CD14-positive monocyte (primary cell): ENCODE data around the gene NAGPA. TPM values are rescaled to one million over a fixed set of nuclear protein-coding genes. Genes with fewer than 3 reads are reported as not detected.

Source experiments
- DNase-seq, 3 donors: peaks; one replicate each; pipeline ENCODE4 v3.0.0-alpha.2; 2011 to 2022
- H2AFZ ChIP-seq: 2 replicates; pipeline ENCODE4 v1.6.0; 2012; ENCODE audit warnings: mild to moderate bottlenecking, low read depth, low read length, inconsistent platforms; ENCODE audit not compliant: insufficient read depth, poor library complexity, severe bottlenecking
- H3K27ac ChIP-seq, 2 donors: 1 replicate in 1 of 2; 2 replicates in 1 of 2; pipeline ENCODE4 v1.5.1; 2012 to 2013; ENCODE audit warnings: low read length in 2 of 2, control low read depth in 1 of 2, inconsistent platforms in 1 of 2, low read depth in 1 of 2, mild to moderate bottlenecking in 1 of 2
- H3K27me3 ChIP-seq, 2 donors: one replicate each; pipeline versions ENCODE4 v1.6.0 to v1.6.1; 2011 to 2013; ENCODE audit warnings: low read length in 2 of 2; ENCODE audit not compliant: control insufficient read depth in 2 of 2, insufficient read depth in 2 of 2
- H3K36me3 ChIP-seq, 2 donors: replicated peaks in 1 of 2; 1 replicate in 1 of 2; 2 replicates in 1 of 2; pipeline versions ENCODE4 v1.5.1 to v1.6.1; 2012 to 2013; ENCODE audit warnings: low read length in 2 of 2, control low read depth in 1 of 2, inconsistent platforms in 1 of 2, mild to moderate bottlenecking in 1 of 2; ENCODE audit not compliant: insufficient read depth in 2 of 2, control insufficient read depth in 1 of 2
- H3K4me1 ChIP-seq, 2 donors: 1 replicate in 1 of 2; 2 replicates in 1 of 2; pipeline versions ENCODE4 v1.5.1 to v1.6.1; 2012 to 2013; ENCODE audit warnings: low read length in 2 of 2, control low read depth in 1 of 2, inconsistent platforms in 1 of 2, mild to moderate bottlenecking in 1 of 2, moderate library complexity in 1 of 2; ENCODE audit not compliant: insufficient read depth in 2 of 2, control insufficient read depth in 1 of 2
- H3K4me2 ChIP-seq: replicated peaks from 2 replicates; pipeline ENCODE3; 2012; ENCODE audit warnings: low read length, moderate library complexity, mild to moderate bottlenecking; ENCODE audit not compliant: poor library complexity, severe bottlenecking; ENCODE audit errors: extremely low read depth
- H3K4me3 ChIP-seq, 3 experiments: fragments of 200-600 bp in 1 of 3; sonication (generic) in 1 of 3; replicated peaks in 1 of 3; 1 replicate in 2 of 3; 2 replicates in 1 of 3; pipeline ENCODE4 v1.5.1; 2011 to 2013; ENCODE audit warnings: low read length in 3 of 3, mild to moderate bottlenecking in 3 of 3, control low read depth in 2 of 3, low read depth in 2 of 3, inconsistent platforms in 1 of 3, moderate library complexity in 1 of 3
- H3K79me2 ChIP-seq: 2 replicates; pipeline ENCODE4 v1.6.0; 2012; ENCODE audit warnings: mild to moderate bottlenecking, control low read depth, inconsistent platforms, low read length, moderate library complexity; ENCODE audit not compliant: insufficient read depth
- H3K9ac ChIP-seq: 2 replicates; pipeline ENCODE4 v1.6.0; 2017; ENCODE audit warnings: low read length, mild to moderate bottlenecking; ENCODE audit not compliant: insufficient read depth, poor library complexity, severe bottlenecking
- H3K9me3 ChIP-seq, 2 donors: replicated peaks in 1 of 2; 1 replicate in 1 of 2; 2 replicates in 1 of 2; pipeline versions ENCODE4 v1.5.1 to v1.6.1; 2012 to 2013; ENCODE audit warnings: low read length in 2 of 2, control low read depth in 1 of 2; ENCODE audit not compliant: control insufficient read depth in 1 of 2, insufficient read depth in 1 of 2
- H4K20me1 ChIP-seq: 2 replicates; pipeline ENCODE4 v1.6.0; 2012; ENCODE audit warnings: mild to moderate bottlenecking, low read length, control low read depth, moderate library complexity; ENCODE audit not compliant: insufficient read depth
- H3K27ac Mint-ChIP-seq, 7 donors: one replicate each; pipeline ENCODE4 v1.8.0; 2020; ENCODE audit warnings: mild to moderate bottlenecking in 7 of 7, mixed read lengths in 7 of 7, moderate library complexity in 6 of 7, inconsistent platforms in 2 of 7
- H3K27me3 Mint-ChIP-seq, 3 donors: one replicate each; pipeline ENCODE4 v1.8.0; 2021 to 2022; ENCODE audit warnings: low read depth in 3 of 3, mild to moderate bottlenecking in 3 of 3, mixed read lengths in 3 of 3, moderate library complexity in 3 of 3, inconsistent platforms in 1 of 3
- H3K36me3 Mint-ChIP-seq, 2 donors: one replicate each; pipeline ENCODE4 v1.8.0; 2020; ENCODE audit warnings: mixed read lengths in 2 of 2, inconsistent platforms in 1 of 2, mild to moderate bottlenecking in 1 of 2
- H3K4me1 Mint-ChIP-seq: one replicate; pipeline ENCODE4 v1.8.0; 2020; ENCODE audit warnings: mild to moderate bottlenecking, mixed read lengths
- H3K4me3 Mint-ChIP-seq, 2 donors: one replicate each; pipeline ENCODE4 v1.8.0; 2020; ENCODE audit warnings: mild to moderate bottlenecking in 2 of 2, mixed read lengths in 2 of 2, moderate library complexity in 1 of 2
- H3K9me3 Mint-ChIP-seq, 7 donors: one replicate each; pipeline ENCODE4 v1.8.0; 2020 to 2022; ENCODE audit warnings: mixed read lengths in 7 of 7, mild to moderate bottlenecking in 6 of 7, moderate library complexity in 6 of 7, inconsistent platforms in 2 of 7
- CTCF ChIP-seq: fragments of 200-600 bp; IDR thresholded peaks from one replicate; pipeline ENCODE4 v1.8.0; 2022; ENCODE audit warnings: antibody characterized with exemption, mild to moderate bottlenecking
- WGBS: methylation state at CpG from one replicate; pipeline ENCODE4 v1.1.5; 2013; ENCODE audit warnings: missing lambda C conversion rate; ENCODE audit not compliant: insufficient coverage; 5-methylcytosine and 5-hydroxymethylcytosine counted together
- intact Hi-C, 2 donors: fragments of 100-400 bp; cut with micrococcal nuclease; formaldehyde crosslinking; loops; one replicate each; pipeline versions ENCODE4 v1.15.0 to v1.15.1; 2023
- polyA plus RNA-seq, 3 donors: library from polyadenylated mRNA; depleted of rRNA in 1 of 3; unstranded in 2 of 3; stranded (reverse) in 1 of 3; fragments of 300-500 nt in 2 of 3; fragments of >200 nt in 1 of 3; fragmentation: Illumina TruSeq in 2 of 3; gene quantifications; 1 replicate in 2 of 3; 2 replicates in 1 of 3; pipeline ENCODE4 v1.2.3, GENCODE V29; 2012 to 2021

The NAGPA gene
- polyA plus RNA-seq, 3 donors: 44.1 to 51.5 (median 44.9) TPM

GRCh38 chr16:5044011-5044540 is 10.3 kb upstream of the NAGPA start:
- no peak overlapping the region for H3K4me2 ChIP-seq
- Mint-ChIP-seq H3K27me3 (peaks cover 4 to 12% (median 11%) of the 10 kb centered on the region in 3 donors), H3K4me3 (no peak overlapping the region), H3K36me3 (no peaks in the 10 kb centered on the region), H3K4me1 (no peaks in the 10 kb centered on the region), H3K27ac (no peak overlapping the region), H3K9me3 (peaks cover 0 to 11% (median 7%) of the 10 kb centered on the region in 7 donors)
- no peaks in the 10 kb centered on the region for H3K79me2 ChIP-seq
- intact Hi-C loops: no loop called here
- no peaks in the 10 kb centered on the region for H3K4me1 ChIP-seq
- no peaks in the 10 kb centered on the region for H4K20me1 ChIP-seq
- no peak overlapping the region for H3K9ac ChIP-seq
- H3K27ac ChIP-seq: no peak overlapping the region
- DNase-seq: no peak
- no peak for TF ChIP-seq CTCF
- H3K27me3 ChIP-seq: peaks cover 0 to 5% of the 10 kb centered on the region in 2 donors
- 95% methylated on average over 7 of the region's 8 CpGs for WGBS
- H3K4me3 ChIP-seq: no peak overlapping the region
- H3K9me3 ChIP-seq: peaks cover 0 to 5% of the 10 kb centered on the region in 2 donors
- no peaks in the 10 kb centered on the region for H3K36me3 ChIP-seq
- no peak overlapping the region for H2AFZ ChIP-seq

- Mint-ChIP-seq H3K4me3 (no peak overlapping the region), H3K27me3 (peaks cover 5 to 8% (median 7%) of the 10 kb centered on the region in 3 donors), H3K9me3 (no peaks in the 10 kb centered on the region), H3K27ac (no peak overlapping the region), H3K36me3 (no peaks in the 10 kb centered on the region), H3K4me1 (no peaks in the 10 kb centered on the region)
- no peak overlapping the region for H3K4me3 ChIP-seq
- H3K4me2 ChIP-seq: no peak overlapping the region
- no peaks in the 10 kb centered on the region for H3K79me2 ChIP-seq
- intact Hi-C loops: no loop called here
- TF ChIP-seq CTCF: no peak
- H3K4me1 ChIP-seq: no peaks in the 10 kb centered on the region
- no peak for DNase-seq
- H3K27ac ChIP-seq: no peak overlapping the region
- H4K20me1 ChIP-seq: no peaks in the 10 kb centered on the region
- H3K27me3 ChIP-seq: no peaks in the 10 kb centered on the region
- no peaks in the 10 kb centered on the region for H3K9me3 ChIP-seq
- 88% methylated on average over 10 of the region's 14 CpGs for WGBS
- no peak overlapping the region for H3K9ac ChIP-seq
- no peaks in the 10 kb centered on the region for H3K36me3 ChIP-seq
- no peak overlapping the region for H2AFZ ChIP-seq
Observed at GRCh38 chr16:5042574-5043171, 8.9 kb upstream of the NAGPA start.
